Endometrial microvascular endothelial cells (primary cell): ENCODE measurements around the gene ARFGAP3. TPM values are rescaled to one million over a fixed set of nuclear protein-coding genes. Genes with fewer than 3 reads are reported as not detected.
"Not testable (repeated sequence)": the region's sequence is repeated elsewhere in the genome, so short reads cannot be mapped to it uniquely, and the experiment has no call there.

Experiments used
- in situ Hi-C: cut with HindIII; loops from 2 replicates; pipeline ENCODE4 v1.10.0; 2017; ENCODE audit warnings: low sequenced_read_pairs, low pct_unique_long_range_greater_than_20kb; ENCODE audit errors: inconsistent ontology term
- total RNA-seq: library from RNA; depleted of rRNA; stranded (reverse); fragments of >200 nt; gene quantifications from one replicate; pipeline ENCODE4 v1.2.3, GENCODE V29; 2015; ENCODE audit errors: inconsistent ontology term

Gene ARFGAP3
- total RNA-seq, 1 donor from 2014 or later, result 49.6 TPM

- in situ Hi-C loops, result no loop called here
Observed at GRCh38 chr22:42754658-42755057, 102.4 kb downstream of the ARFGAP3 start.

DNA sequence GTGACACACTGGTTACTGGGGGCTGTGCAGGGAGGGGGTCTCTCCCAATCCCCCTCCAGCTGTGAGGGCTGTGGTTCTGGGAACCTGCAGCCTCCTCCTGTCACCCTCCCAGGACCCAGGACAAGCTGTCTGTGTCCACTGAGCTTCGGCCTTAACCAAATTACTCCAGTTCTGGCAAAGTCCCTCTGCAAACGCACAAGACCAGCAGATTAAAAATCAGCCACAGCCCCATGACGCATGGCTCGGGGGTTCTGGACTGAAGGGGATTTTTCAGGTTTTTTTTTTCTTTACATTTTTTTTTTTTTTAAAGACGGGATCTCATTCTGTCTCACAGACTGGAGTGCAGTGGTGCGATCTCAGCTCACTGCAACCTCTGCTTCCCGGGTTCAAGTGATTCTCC lies 104.2 kb downstream of the ARFGAP3 start:
- in situ Hi-C loops, result no loop called here

GRCh38 chr22:42752230-42752746 lies 104.8 kb downstream of the ARFGAP3 start:
- in situ Hi-C loops, result no loop called here

- in situ Hi-C loops, result not testable (repeated sequence)
Observed at GRCh38 chr22:42750421-42750820, 106.7 kb downstream of the ARFGAP3 start.

GRCh38 chr22:42747701-42748513 lies 109.2 kb downstream of the ARFGAP3 start:
- in situ Hi-C loops, result no loop called here

Other genes starting within 250 kb of the ARFGAP3 start
- gene POLDIP3, start 242.4 kb downstream of the ARFGAP3 start, total RNA-seq, result 36.5 TPM
- not detected for gene ATP5MGL, start 216.7 kb downstream of the ARFGAP3 start, total RNA-seq
- 155 TPM for gene CYB5R3, start 207.9 kb downstream of the ARFGAP3 start, total RNA-seq
- gene A4GALT, start 136.4 kb downstream of the ARFGAP3 start, total RNA-seq, result 28.7 TPM
- gene PACSIN2, start 157.9 kb upstream of the ARFGAP3 start, total RNA-seq, result 51.7 TPM
- 11.2 TPM for gene TTLL1, start 232.1 kb upstream of the ARFGAP3 start, total RNA-seq